ENCODE results near the gene HCRTR2. TPM values are rescaled to one million over a fixed set of nuclear protein-coding genes. Genes with fewer than 3 reads are reported as not detected.

Gene HCRTR2
- under 1 TPM in 1 of 10 donors, not detected in 9; 0.14 TPM for total RNA-seq
- not detected for polyA plus RNA-seq
- long read RNA-seq, donor 1 = 0 reads
- long read RNA-seq, donor 2, partial matches to known transcripts = 1 of 1 reads
- long read RNA-seq, donor 2, other reads (novel, unspliced or antisense) = 0 of 1 reads
- long read RNA-seq, donor 3 = 0 reads

DNA sequence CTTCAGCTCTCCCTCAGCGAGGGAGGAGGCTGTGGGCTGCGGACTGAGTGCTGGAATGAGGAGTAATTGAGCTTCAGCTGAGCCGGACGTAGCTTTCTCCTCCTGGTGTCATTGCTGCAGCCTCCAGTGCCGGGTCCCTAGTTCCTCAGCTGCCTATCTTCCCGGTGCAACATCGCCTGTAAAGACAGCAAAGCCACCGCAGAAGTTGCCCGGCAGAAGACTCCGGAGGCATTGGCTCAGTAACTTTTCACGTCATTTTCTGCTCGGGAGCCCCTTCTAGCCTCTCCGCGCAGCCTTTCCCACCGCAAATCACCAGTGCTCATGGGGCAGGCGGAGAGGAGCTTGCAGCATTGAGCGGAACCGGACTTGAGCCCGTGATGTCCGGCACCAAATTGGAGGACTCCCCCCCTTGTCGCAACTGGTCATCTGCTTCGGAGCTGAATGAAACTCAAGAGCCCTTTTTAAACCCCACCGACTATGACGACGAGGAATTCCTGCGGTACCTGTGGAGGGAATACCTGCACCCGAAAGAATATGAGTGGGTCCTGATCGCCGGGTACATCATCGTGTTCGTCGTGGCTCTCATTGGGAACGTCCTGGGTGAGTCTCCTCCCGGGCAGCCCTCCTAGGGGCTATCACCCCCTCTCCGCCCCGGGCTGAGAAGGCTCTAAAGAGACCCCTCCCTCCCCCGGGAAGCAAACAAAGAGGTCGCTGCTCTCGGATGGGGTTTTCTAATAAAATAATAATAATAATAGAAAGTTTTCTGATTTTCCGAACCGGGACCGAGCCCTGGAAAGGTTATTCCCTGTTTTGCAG, at the start of gene HCRTR2:
TSS of gene HCRTR2 (plus strand) at position 305 of the 816 bp plus-strand sequence. CDS start at position 378, 73 bp downstream.
- no peaks in the 10 kb centered on the region for H3K36me3 ChIP-seq
- peaks cover 0 to 8% (median 0%) of the 10 kb centered on the region in 9 donors for H3K4me1 ChIP-seq
- peaks cover 0 to 53% (median 29%) of the 10 kb centered on the region in 7 donors for H3K27me3 ChIP-seq
- no peaks in the 10 kb centered on the region for H3K9me3 ChIP-seq
- H3K4me3 ChIP-seq = peak within 1 kb of the TSS in 3 of 10 donors; percentile 3 to 27 (median 5)
- intact Hi-C loops (cut with DNase I) = no loop called here
- TF ChIP-seq, protein P1, sequence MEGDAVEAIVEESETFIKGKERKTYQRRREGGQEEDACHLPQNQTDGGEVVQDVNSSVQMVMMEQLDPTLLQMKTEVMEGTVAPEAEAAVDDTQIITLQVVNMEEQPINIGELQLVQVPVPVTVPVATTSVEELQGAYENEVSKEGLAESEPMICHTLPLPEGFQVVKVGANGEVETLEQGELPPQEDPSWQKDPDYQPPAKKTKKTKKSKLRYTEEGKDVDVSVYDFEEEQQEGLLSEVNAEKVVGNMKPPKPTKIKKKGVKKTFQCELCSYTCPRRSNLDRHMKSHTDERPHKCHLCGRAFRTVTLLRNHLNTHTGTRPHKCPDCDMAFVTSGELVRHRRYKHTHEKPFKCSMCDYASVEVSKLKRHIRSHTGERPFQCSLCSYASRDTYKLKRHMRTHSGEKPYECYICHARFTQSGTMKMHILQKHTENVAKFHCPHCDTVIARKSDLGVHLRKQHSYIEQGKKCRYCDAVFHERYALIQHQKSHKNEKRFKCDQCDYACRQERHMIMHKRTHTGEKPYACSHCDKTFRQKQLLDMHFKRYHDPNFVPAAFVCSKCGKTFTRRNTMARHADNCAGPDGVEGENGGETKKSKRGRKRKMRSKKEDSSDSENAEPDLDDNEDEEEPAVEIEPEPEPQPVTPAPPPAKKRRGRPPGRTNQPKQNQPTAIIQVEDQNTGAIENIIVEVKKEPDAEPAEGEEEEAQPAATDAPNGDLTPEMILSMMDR (IDR thresholded peaks at IDR 0.05) = no peak
- DNase-seq = no peak
- WGBS, 2 donors = 2% methylated on average over 42 of the region's 42 CpGs
- no peak within 1 kb of the TSS for H3K27ac ChIP-seq
- no peak for ATAC-seq

DNA sequence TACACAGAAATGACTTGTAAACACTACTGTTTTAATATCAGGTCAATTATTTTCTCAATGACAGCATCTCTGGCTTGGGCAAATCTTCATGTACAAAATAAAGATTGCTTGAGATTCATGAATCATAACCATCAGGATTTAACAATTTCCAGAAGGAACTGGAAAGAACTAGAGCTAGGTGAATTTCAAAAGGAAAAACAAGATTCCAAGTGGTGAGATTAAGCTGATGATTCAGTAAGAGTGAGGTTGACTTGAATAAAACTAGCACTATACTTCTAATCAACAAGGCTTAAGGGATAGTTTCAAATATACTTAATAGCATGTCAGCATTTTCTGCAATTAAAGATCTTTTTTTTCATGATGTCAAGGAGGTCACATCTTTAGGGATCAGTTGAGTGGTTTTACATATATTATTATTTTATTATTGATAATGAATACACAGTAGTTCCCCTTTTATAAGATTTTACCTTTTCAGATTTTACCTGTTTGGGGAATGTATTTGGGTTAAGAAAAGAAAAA, 43.5 kb upstream of the HCRTR2 start:
- Histone ChIP-seq H3K4me1 (no peaks in the 10 kb centered on the region), H3K4me3 (no peak overlapping the region), H3K27me3 (peaks cover 0 to 7% (median 0%) of the 10 kb centered on the region in 7 donors), H3K27ac (no peak overlapping the region), H3K36me3 (no peaks in the 10 kb centered on the region), H3K9me3 (peaks cover 0 to 19% (median 0%) of the 10 kb centered on the region in 11 donors)
- no peak for ATAC-seq
- TF ChIP-seq, protein P1 (IDR thresholded peaks at IDR 0.05) = no peak
- intact Hi-C loops (cut with DNase I) = no loop called here
- DNase-seq = no peak

GRCh38 chr6:55131616-55132015, 42.7 kb upstream of the HCRTR2 start:
- ATAC-seq (no peak), DNase-seq (no peak)
- H3K4me1 ChIP-seq = no peaks in the 10 kb centered on the region
- peaks cover 0 to 7% (median 0%) of the 10 kb centered on the region in 7 donors for H3K27me3 ChIP-seq
- TF ChIP-seq, protein P1 (IDR thresholded peaks at IDR 0.05) = no peak
- no peak overlapping the region for H3K27ac ChIP-seq
- WGBS, 2 donors = 72 to 86% methylated on average over 1 of the region's 1 CpG
- peaks cover 0 to 12% (median 0%) of the 10 kb centered on the region in 11 donors for H3K9me3 ChIP-seq
- no peak overlapping the region for H3K4me3 ChIP-seq
- intact Hi-C loops (cut with DNase I) = no loop called here
- no peaks in the 10 kb centered on the region for H3K36me3 ChIP-seq

DNA sequence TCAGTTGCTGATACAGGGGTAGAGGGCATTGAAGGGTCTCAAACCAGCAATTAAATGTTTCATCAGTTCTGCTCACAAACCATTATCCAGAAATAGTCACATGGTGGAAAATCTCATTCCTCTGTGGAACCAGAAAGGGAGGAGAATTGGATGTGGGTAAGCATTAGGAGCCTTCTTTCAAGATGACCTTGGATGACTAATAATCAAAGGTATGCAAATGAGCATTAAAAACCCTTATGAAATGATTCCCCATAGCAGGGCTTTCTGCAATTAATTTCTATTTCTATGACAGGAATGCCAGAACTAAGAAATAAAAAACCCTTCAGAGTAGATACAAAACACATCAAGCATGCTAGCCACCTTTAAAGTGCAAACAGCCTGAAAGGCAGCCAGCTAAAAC, 37.4 kb upstream of the HCRTR2 start:
- no peaks in the 10 kb centered on the region for H3K4me1 ChIP-seq
- H3K36me3 ChIP-seq = no peaks in the 10 kb centered on the region
- no peaks in the 10 kb centered on the region for H3K9me3 ChIP-seq
- H3K27ac ChIP-seq = no peak overlapping the region
- TF ChIP-seq, protein P1 (IDR thresholded peaks at IDR 0.05) = no peak
- H3K4me3 ChIP-seq = no peak overlapping the region
- intact Hi-C loops (cut with DNase I) = no loop called here
- H3K27me3 ChIP-seq = peaks cover 0 to 7% (median 0%) of the 10 kb centered on the region in 7 donors
- ATAC-seq = no peak
- no peak for DNase-seq

Measured in heart right ventricle (tissue), 16 donors.